A673 (cell line): ENCODE measurements around the gene SYNDIG1L.

ENCODE experiments used
- EZH2 ChIP-seq: fragments of 200-600 bp; sonication (generic); IDR thresholded peaks from 2 replicates; pipeline ENCODE4 v1.6.1; 2017; ENCODE audit warnings: borderline replicate concordance, low read depth, mild to moderate bottlenecking, mixed read lengths, antibody characterized with exemption, low read length; ENCODE audit not compliant: poor library complexity, severe bottlenecking
- TF ChIP-seq, protein P1 (sequence below): fragments of 300-800, 200-600 bp; sonication (generic); conservative IDR thresholded peaks from 2 replicates; pipeline ENCODE4 v1.5.1; 2017; ENCODE audit warnings: low read depth, mild to moderate bottlenecking, antibody characterized with exemption, low read length, moderate library complexity, mixed read lengths

DNA sequence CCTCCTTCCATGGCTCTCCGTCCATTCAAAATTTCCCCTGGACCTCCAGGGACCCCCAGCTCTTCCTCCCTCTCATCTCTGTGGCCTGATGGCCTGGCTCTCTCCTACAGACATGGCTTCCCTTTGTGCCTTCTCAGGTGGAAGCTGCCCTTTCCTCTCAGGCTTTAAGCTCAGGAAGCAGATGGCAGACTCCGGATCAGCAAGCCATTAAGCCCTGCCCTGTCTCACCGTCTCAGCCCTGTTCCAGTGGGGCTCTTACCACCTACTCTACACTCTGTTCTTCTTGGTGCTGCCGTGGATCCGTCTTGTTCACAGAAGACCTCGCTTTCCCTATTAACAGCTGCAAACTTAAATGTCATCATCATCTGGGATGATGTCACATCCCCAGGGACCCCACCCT, 34.0 kb upstream of the SYNDIG1L start:
- TF ChIP-seq, protein P1, sequence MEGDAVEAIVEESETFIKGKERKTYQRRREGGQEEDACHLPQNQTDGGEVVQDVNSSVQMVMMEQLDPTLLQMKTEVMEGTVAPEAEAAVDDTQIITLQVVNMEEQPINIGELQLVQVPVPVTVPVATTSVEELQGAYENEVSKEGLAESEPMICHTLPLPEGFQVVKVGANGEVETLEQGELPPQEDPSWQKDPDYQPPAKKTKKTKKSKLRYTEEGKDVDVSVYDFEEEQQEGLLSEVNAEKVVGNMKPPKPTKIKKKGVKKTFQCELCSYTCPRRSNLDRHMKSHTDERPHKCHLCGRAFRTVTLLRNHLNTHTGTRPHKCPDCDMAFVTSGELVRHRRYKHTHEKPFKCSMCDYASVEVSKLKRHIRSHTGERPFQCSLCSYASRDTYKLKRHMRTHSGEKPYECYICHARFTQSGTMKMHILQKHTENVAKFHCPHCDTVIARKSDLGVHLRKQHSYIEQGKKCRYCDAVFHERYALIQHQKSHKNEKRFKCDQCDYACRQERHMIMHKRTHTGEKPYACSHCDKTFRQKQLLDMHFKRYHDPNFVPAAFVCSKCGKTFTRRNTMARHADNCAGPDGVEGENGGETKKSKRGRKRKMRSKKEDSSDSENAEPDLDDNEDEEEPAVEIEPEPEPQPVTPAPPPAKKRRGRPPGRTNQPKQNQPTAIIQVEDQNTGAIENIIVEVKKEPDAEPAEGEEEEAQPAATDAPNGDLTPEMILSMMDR: no peak
- TF ChIP-seq EZH2: no peak
